SK-N-SH (cell line): ENCODE data around the gene MAGEA11. TPM values are rescaled to one million over a fixed set of nuclear protein-coding genes. Genes with fewer than 3 reads are reported as not detected.
"Not testable (repeated sequence)": the region's sequence is repeated elsewhere in the genome, so short reads cannot be mapped to it uniquely, and the experiment has no call there.

Experiments
- CTCF ChIA-PET: fragments of 300-600, 350-600 bp; formaldehyde crosslinking; extraction: SDS; loops from one replicate; lab custom pipeline; 2021; lab: Yijun Ruan, JAX
- POLR2A ChIA-PET: fragments of 350-600 bp; sonication (Branson Sonifier 250); formaldehyde crosslinking; extraction: SDS; loops from one replicate; lab custom pipeline; 2020; ENCODE audit warnings: antibody characterized with exemption, inconsistent platforms; lab: Yijun Ruan, JAX
- DNase-seq: peaks from one replicate; pipeline ENCODE4 v3.0.0; 2012
- H2AFZ ChIP-seq: fragments of 200-600 bp; sonication (generic); 2 replicates; pipeline ENCODE4 v1.8.1; 2016; ENCODE audit warnings: antibody characterized with exemption, mild to moderate bottlenecking, low read depth
- H3F3A ChIP-seq: fragments of 200-600 bp; sonication (generic); replicated peaks from 2 replicates; pipeline ENCODE3; 2016; ENCODE audit warnings: antibody characterized with exemption, mild to moderate bottlenecking; ENCODE audit not compliant: insufficient read depth
- H3K27ac ChIP-seq, 2 experiments: fragments of 200-500 bp in 1 of 2; fragments of 200-600 bp in 1 of 2; sonication (Bioruptor generic) in 1 of 2; sonication (generic), shearing (Covaris generic) in 1 of 2; 2 replicates each; pipeline versions ENCODE4 v1.5.1 to v1.6.1; 2014 to 2016; ENCODE audit warnings: low read depth in 2 of 2, inconsistent platforms in 1 of 2, low read length in 1 of 2, mild to moderate bottlenecking in 1 of 2, mixed read lengths in 1 of 2
- H3K27me3 ChIP-seq: fragments of 200-600 bp; sonication (generic), shearing (Covaris generic); 2 replicates; pipeline ENCODE4 v1.6.1; 2016; ENCODE audit warnings: mixed run types; ENCODE audit not compliant: insufficient read depth
- H3K36me3 ChIP-seq, 2 experiments: fragments of 200-500 bp in 1 of 2; fragments of 200-600 bp in 1 of 2; sonication (Bioruptor generic) in 1 of 2; sonication (generic) in 1 of 2; replicated peaks in 1 of 2; 2 replicates each; pipeline versions ENCODE3 to v1.5.1; 2014 to 2016; ENCODE audit warnings: low read length in 1 of 2, mild to moderate bottlenecking in 1 of 2; ENCODE audit not compliant: insufficient read depth in 2 of 2, control insufficient read depth in 1 of 2
- H3K4me1 ChIP-seq, 2 experiments: fragments of 200-500 bp in 1 of 2; fragments of 200-600 bp in 1 of 2; sonication (Bioruptor generic) in 1 of 2; sonication (generic), shearing (Covaris generic) in 1 of 2; 2 replicates each; pipeline versions ENCODE4 v1.5.1 to v1.6.1; 2014 to 2016; ENCODE audit warnings: low read depth in 1 of 2, low read length in 1 of 2, mixed run types in 1 of 2; ENCODE audit not compliant: insufficient read depth in 2 of 2, control insufficient read depth in 1 of 2
- H3K4me2 ChIP-seq: fragments of 200-600 bp; sonication (generic), shearing (Covaris generic); 2 replicates; pipeline ENCODE4 v1.6.1; 2017; ENCODE audit warnings: mixed run types
- H3K4me3 ChIP-seq, 2 experiments: fragments of 200-500 bp in 1 of 2; fragments of 200-600 bp in 1 of 2; sonication (Bioruptor generic) in 1 of 2; sonication (generic), shearing (Covaris generic) in 1 of 2; 2 replicates each; pipeline versions ENCODE4 v1.5.1 to v1.8.1; 2014 to 2016; ENCODE audit warnings: low read depth in 2 of 2, inconsistent platforms in 1 of 2, low read length in 1 of 2, mild to moderate bottlenecking in 1 of 2, mixed read lengths in 1 of 2, moderate library complexity in 1 of 2
- H3K79me2 ChIP-seq: fragments of 200-600 bp; sonication (generic); 2 replicates; pipeline ENCODE4 v1.8.1; 2017; ENCODE audit warnings: mild to moderate bottlenecking; ENCODE audit not compliant: insufficient read depth
- H3K9ac ChIP-seq: fragments of 200-600 bp; sonication (generic); 2 replicates; pipeline ENCODE4 v1.6.1; 2017; ENCODE audit warnings: mixed run types
- H3K9me2 ChIP-seq: fragments of 200-600 bp; sonication (generic); 2 replicates; pipeline ENCODE4 v1.6.1; 2017; ENCODE audit warnings: mixed run types
- H3K9me3 ChIP-seq: fragments of 200-600 bp; sonication (generic); 2 replicates; pipeline ENCODE4 v1.6.1; 2017; ENCODE audit warnings: mixed run types, mild to moderate bottlenecking, moderate library complexity
- H4K20me1 ChIP-seq: fragments of 200-600 bp; sonication (generic); 2 replicates; pipeline ENCODE4 v1.6.1; 2017; ENCODE audit warnings: mild to moderate bottlenecking, mixed run types; ENCODE audit not compliant: insufficient read depth
- CHD2 ChIP-seq: fragments of 150-350 bp; IDR thresholded peaks from 2 replicates; pipeline ENCODE4 v1.6.1; 2018; ENCODE audit warnings: low read length; ENCODE audit not compliant: partially characterized antibody
- CTCF ChIP-seq: fragments of 200-600 bp; sonication (generic); IDR thresholded peaks from 2 replicates; pipeline ENCODE4 v1.6.1; 2017; ENCODE audit warnings: antibody characterized with exemption, mild to moderate bottlenecking, moderate library complexity
- FOXJ3 ChIP-seq: sonication (generic); formaldehyde crosslinking; IDR thresholded peaks from 2 replicates; pipeline ENCODE4 v1.5.1; 2020; ENCODE audit warnings: mild to moderate bottlenecking, missing genetic modification reagents
- FOXM1 ChIP-seq: IDR thresholded peaks from 2 replicates; pipeline ENCODE4 v1.4.0; 2012; ENCODE audit warnings: low read depth, mild to moderate bottlenecking
- IRF3 ChIP-seq: fragments of 150-350 bp; IDR thresholded peaks from 2 replicates; pipeline ENCODE4 v1.6.1; 2016; ENCODE audit warnings: mild to moderate bottlenecking, low read depth, low read length
- MEF2A ChIP-seq: IDR thresholded peaks from 2 replicates; pipeline ENCODE4 v1.4.0; 2012; ENCODE audit warnings: low read depth, borderline replicate concordance
- NFIC ChIP-seq: IDR thresholded peaks from 2 replicates; pipeline ENCODE4 v1.4.0; 2012; ENCODE audit warnings: borderline replicate concordance
- RAD21 ChIP-seq: IDR thresholded peaks from 2 replicates; pipeline ENCODE4 v1.6.1; 2012; ENCODE audit warnings: mild to moderate bottlenecking, low read length
- SIN3A ChIP-seq: IDR thresholded peaks from 2 replicates; pipeline ENCODE4 v1.6.1; 2012; ENCODE audit warnings: low read depth, mild to moderate bottlenecking, low read length, moderate library complexity, borderline replicate concordance
- SMC3 ChIP-seq: IDR thresholded peaks from 2 replicates; pipeline ENCODE4 v1.6.1; 2012; ENCODE audit warnings: low read depth, low read length, improper control_type of control experiment
- TAF1 ChIP-seq: IDR thresholded peaks from 2 replicates; pipeline ENCODE4 v1.6.1; 2012; ENCODE audit warnings: low read depth, mild to moderate bottlenecking, low read length, moderate library complexity, borderline replicate concordance
- TEAD4 ChIP-seq: IDR thresholded peaks from 2 replicates; pipeline ENCODE4 v1.4.0; 2012; ENCODE audit warnings: mild to moderate bottlenecking, borderline replicate concordance; ENCODE audit not compliant: insufficient read depth
- YY1 ChIP-seq: IDR thresholded peaks from 2 replicates; pipeline ENCODE4 v1.4.0; 2012; ENCODE audit warnings: low read depth, mild to moderate bottlenecking
- ZBTB33 ChIP-seq: IDR thresholded peaks from 2 replicates; pipeline ENCODE4 v1.4.0; 2012; ENCODE audit warnings: low read depth, borderline replicate concordance
- WGBS: methylation state at CpG from one replicate; pipeline ENCODE4 v1.1.6; 2017; ENCODE audit warnings: low lambda C conversion rate; 5-methylcytosine and 5-hydroxymethylcytosine counted together
- polyA plus RNA-seq, 3 experiments: library from polyadenylated mRNA; depleted of rRNA; stranded (reverse); fragments of >200 nt; gene quantifications; 2 replicates each; pipeline ENCODE4 v1.2.3, GENCODE V29; 2012
- TF ChIP-seq, protein P1 (sequence below): fragments of 150-350 bp; IDR thresholded peaks from 2 replicates; pipeline ENCODE4 v1.6.1; 2017; ENCODE audit warnings: antibody characterized with exemption, low read length, low read depth, borderline replicate concordance

MAGEA11 gene, protein sequence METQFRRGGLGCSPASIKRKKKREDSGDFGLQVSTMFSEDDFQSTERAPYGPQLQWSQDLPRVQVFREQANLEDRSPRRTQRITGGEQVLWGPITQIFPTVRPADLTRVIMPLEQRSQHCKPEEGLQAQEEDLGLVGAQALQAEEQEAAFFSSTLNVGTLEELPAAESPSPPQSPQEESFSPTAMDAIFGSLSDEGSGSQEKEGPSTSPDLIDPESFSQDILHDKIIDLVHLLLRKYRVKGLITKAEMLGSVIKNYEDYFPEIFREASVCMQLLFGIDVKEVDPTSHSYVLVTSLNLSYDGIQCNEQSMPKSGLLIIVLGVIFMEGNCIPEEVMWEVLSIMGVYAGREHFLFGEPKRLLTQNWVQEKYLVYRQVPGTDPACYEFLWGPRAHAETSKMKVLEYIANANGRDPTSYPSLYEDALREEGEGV
- polyA plus RNA-seq (2012; rRNA removed) = 0.03 and 0.06 TPM in 2 replicates
- 0.09 TPM in 2 replicates for polyA plus RNA-seq (2012; cell fraction: cytosol; rRNA removed)
- polyA plus RNA-seq (2012; cell fraction: nucleus; rRNA removed) = 0.06 and 0.10 TPM in 2 replicates

- Histone ChIP-seq H3K4me2 (no peak within 1 kb of the TSS), H3K36me3 (no peaks in the 10 kb centered on the region), H3K79me2 (no peaks in the 10 kb centered on the region), H3F3A (no peaks in the 10 kb centered on the region), H3K9me3 (no peaks in the 10 kb centered on the region), H3K27ac (no peak within 1 kb of the TSS), H3K9ac (no peak within 1 kb of the TSS), H3K4me3 (no peak within 1 kb of the TSS), H3K27me3 (no peaks in the 10 kb centered on the region)
- 43% methylated on average over 15 of the region's 29 CpGs for WGBS
- no peak for TF ChIP-seq TAF1
- TF ChIP-seq IRF3 = no peak
- no peak for TF ChIP-seq SMC3
- TF ChIP-seq CTCF = no peak
- no peak for TF ChIP-seq ZBTB33
- TF ChIP-seq, protein P1, sequence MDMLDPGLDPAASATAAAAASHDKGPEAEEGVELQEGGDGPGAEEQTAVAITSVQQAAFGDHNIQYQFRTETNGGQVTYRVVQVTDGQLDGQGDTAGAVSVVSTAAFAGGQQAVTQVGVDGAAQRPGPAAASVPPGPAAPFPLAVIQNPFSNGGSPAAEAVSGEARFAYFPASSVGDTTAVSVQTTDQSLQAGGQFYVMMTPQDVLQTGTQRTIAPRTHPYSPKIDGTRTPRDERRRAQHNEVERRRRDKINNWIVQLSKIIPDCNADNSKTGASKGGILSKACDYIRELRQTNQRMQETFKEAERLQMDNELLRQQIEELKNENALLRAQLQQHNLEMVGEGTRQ = no peak
- no peak for TF ChIP-seq MEF2A
- TF ChIP-seq NFIC = no peak
- TF ChIP-seq FOXJ3 = no peak
- TF ChIP-seq YY1 = no peak
- TF ChIP-seq CHD2 = no peak
- TF ChIP-seq TEAD4 = no peak
- no peak for TF ChIP-seq RAD21
- no peak for TF ChIP-seq SIN3A
- no peak for TF ChIP-seq FOXM1
- TF ChIP-seq, all 33 proteins: peak for 0
- Histone ChIP-seq H3K4me1 (no peaks in the 10 kb centered on the region), H2AFZ (no peak within 1 kb of the TSS), H3K9me2 (no peaks in the 10 kb centered on the region), H4K20me1 (no peaks in the 10 kb centered on the region)
- POLR2A ChIA-PET = no interaction called here
- DNase-seq = no peak
- CTCF ChIA-PET = no interaction called here
These were observed at the start of gene MAGEA11 for GRCh38 chrX:149711545-149712236. Gene MAGEA11, plus strand, starts transcription at chrX:149712060. Its CDS starts 1,100 bp downstream, at chrX:149713160.

DNA sequence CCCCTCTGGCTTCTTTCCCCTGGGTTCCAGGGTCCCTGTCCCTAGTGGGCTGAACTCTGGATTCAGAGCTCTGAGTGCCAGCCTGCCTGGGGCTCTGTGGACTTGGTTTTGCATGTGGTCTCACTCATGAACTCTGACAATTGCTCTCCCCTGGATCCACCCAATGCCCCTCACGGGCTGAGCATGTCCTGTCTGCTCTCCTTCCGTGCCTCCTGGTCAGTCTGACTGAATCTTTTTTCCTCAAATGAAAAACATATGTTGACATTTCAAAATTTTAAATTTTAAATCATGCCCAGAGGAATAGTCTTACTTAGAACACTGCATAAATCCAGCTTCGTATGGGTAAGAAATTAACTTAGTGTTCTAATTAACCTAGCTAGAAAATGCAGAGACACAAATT is 36.8 kb upstream of the MAGEA11 start:
- CTCF ChIA-PET, H3K4me2 ChIP-seq, H3K27me3 ChIP-seq, H3K36me3 ChIP-seq, H3K9me2 ChIP-seq, H3K9ac ChIP-seq, H3K79me2 ChIP-seq, DNase-seq, H3K4me1 ChIP-seq, H3F3A ChIP-seq, H2AFZ ChIP-seq, H3K9me3 ChIP-seq, H3K27ac ChIP-seq, H4K20me1 ChIP-seq, POLR2A ChIA-PET, H3K4me3 ChIP-seq: not testable (repeated sequence)
- no CpG with 5 or more reads among the region's 3 CpGs for WGBS

GRCh38 chrX:149675554-149675953 is 36.3 kb upstream of the MAGEA11 start:
- H3K9me2 ChIP-seq, H3K36me3 ChIP-seq, H3K9ac ChIP-seq, CTCF ChIA-PET, H4K20me1 ChIP-seq, H3F3A ChIP-seq, POLR2A ChIA-PET, H3K27me3 ChIP-seq, H3K4me2 ChIP-seq, DNase-seq, H3K27ac ChIP-seq, H3K9me3 ChIP-seq, H3K79me2 ChIP-seq, H2AFZ ChIP-seq, H3K4me1 ChIP-seq, H3K4me3 ChIP-seq: not testable (repeated sequence)
- 19% methylated on average over 4 of the region's 8 CpGs for WGBS
